SIG-M5 treated with dmso at 0.1 percent for 504 hours (cell line): ENCODE measurements around the gene CNTNAP5.

Source experiments
- DNase-seq: peaks from one replicate; lab custom pipeline; 2025; ENCODE audit not compliant: unreplicated experiment; lab: John Stamatoyannopoulos, UW

CNTNAP5 gene

DNA sequence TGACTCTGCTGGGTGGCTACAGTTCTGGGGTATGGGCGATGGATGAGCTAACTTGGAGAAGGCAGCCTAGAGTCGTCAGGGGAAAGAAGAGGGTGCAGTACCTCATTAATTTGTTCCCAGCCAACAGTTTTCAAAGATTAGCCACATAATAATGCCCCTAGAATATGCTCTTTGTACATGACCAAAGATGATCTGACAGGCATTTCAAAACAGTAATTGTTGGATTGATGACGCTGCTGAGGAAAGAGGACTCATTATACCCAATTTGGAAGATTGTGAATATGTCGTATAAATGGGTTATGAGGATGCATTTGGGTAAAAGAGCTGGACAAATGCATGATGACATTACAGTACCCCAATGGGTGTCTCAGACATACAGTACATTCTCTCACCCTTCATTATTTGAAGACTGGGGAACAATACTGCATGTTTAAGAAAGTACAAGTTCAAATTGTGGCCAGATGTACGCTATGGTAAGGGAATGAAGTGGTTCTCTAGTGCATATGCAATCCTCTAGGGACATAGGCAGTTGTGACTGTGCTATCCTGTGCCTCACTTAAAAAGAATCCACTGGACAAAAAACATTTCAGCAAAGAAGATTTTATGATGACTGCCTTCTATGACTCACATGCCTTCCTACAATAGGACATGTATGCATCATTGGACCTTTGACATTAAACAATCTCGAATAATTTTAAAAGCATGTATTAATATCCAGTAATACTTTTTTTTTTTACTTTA is 233.2 kb downstream of the CNTNAP5 start:
- DNase-seq = no peak

DNA sequence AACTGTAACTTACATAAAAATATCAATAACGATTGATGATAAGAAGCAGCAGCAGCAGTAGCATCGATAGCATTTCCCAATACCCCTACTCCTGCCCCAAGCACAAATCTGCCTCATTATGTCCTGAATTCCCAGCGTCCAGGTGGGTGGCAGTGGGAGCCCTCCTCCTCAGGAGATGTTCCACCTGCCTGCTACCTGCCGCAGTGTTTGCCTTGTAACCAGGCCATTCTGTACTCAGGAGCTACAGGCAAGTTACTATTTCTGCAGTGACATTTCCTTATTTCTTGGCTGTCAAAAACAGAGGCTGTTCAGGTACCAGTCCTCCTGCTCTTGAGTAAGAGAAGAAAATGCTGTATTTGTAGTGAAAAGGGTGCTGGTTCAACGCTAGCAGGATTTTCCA is 236.4 kb downstream of the CNTNAP5 start:
- no peak for DNase-seq

DNA sequence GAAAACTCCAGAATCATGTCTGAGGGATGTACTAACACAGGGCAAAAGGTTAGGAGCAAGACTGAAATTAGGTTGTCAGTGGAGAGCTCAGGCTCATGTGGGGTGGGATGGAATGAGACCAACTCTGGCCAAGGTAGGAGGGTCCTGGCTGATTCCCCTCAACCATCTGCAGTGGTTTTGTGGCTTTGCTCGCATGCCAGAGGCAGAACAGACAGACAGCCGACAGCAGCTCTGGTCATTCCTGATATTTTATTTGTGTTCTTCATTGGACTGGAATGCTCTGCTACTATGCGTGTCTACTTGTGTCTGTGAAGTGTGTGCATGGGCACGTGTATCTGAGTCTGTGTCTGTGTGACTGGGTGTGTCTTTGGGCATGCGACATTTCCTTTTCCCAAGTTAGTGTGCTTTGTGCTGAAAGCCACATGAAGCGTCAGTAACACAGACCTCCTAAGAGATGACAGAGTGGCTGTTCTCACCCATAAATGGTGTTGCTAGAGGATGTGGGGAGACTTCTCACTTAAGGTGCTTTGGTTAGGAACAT is 239.5 kb downstream of the CNTNAP5 start:
- DNase-seq = no peak

GRCh38 chr2:124267794-124268193 is 242.7 kb downstream of the CNTNAP5 start:
- no peak for DNase-seq

DNA sequence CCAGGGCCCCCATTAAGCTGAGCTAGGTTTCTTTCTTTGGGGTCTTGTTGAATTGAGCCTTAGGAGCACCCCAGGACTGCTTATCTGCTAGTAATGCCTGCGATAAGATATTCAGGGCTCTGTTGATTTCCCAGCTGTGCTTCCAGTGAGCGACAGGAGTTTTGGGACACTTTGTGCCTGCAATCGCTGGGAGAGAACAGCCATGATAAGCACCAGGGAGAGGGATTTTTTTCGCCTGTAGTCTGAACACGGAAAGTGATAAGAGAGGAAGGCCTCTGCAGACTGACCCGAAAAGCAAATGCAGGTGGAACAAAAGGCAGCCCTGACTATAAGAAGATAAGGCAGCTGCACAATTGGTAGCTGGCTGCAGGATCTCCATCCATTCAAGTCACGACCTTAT is 244.3 kb downstream of the CNTNAP5 start:
- DNase-seq = no peak

DNA sequence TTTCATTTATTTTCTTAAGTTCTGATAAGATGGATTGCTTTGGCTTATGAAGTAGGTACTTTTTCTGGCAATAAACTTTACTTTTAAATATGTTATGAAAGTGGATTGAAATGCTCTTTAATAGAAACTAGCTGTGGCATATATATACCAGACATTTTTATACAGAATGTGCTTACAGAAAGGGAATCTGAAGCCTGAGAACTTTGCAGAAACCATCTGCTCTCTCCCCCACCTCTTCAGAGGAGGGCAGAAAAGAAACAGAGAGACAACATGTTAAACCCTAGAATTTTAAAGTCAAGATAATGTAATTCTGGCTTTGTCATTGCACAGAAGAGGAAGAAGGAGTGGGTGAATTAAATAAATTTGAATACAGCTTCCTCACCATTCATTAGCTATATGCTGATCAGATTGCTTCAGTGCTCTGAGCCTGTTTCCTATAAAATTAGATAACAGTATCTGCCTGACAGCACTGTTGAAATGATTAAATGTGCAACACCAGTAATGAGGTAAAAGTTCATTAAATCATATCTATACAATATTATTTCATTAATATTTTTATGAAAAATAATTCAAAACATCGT is 247.3 kb downstream of the CNTNAP5 start:
- DNase-seq = no peak

- DNase-seq = no peak
These were observed 256.5 kb downstream of the CNTNAP5 start for GRCh38 chr2:124281541-124281940.

- DNase-seq = no peak
These were observed 258.0 kb downstream of the CNTNAP5 start for GRCh38 chr2:124283096-124283495.

DNA sequence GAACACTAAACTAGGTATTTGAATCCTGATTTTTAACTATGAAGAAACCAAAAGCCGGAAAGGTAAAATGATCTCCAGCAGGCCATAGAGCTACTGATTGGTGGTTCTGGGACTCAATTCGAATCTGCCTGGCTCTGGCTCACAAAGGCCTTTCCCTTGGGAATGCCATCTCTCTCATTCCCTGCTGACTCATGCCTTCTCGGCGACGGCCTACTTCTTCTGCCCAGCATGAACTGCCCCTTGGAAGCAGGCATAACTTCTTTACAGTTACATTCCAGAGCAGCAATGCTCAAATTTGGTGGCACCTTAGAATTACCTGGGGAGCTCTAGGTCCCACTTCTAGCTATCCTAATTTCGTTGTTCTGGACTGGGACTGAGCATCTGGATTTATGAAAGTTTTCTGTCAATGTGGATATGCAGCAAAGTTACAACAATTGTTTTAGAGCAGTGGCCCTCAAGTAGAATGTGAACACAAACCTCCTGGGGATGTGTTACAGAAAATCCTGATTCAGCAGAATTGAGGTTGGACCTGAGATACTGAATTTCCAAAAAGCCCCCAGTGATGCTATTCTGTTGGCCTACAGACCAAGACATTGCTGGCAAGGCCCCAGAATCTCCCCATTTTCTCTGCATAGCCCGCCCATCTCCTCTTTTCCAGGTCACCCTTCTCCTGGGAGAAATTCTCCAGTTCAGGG is 261.1 kb downstream of the CNTNAP5 start:
- no peak for DNase-seq

DNA sequence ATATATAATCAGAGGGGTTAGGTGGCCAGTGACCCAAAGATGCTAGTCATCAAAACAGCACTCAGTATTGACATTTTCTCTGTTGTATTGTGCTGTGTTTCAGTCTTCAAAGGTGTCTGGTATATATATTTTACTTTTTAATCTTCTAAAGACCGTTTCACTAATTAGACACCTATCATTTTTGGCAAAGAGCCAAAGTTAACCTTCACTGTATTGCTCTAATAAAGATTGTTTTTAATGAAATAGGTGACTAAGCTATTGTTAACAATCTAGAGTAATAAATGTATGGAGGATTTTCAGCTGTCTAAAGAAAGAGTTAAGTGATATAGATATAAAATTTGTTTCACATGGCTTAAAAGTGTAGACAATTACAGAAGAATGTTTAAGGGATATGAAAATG is 264.0 kb downstream of the CNTNAP5 start:
- DNase-seq = no peak

DNA sequence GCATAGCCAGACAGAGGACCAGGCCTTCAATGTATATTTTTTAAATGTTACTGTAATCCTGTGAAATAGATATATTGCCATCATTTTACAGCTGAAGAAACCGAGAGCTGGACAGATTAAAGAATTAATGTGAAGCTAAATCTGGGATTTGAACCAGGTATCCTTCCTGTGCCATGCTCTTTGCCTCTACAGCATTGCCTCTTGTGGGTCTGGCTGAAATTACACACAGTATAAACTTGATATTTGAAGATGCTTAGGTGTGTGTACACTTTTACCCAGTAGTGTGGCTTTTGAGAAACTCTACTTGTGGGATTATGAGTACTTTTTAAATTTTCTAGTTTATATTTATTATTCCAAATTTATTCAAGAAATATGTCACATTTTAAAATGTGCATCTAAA is 264.5 kb downstream of the CNTNAP5 start:
- DNase-seq = no peak

DNA sequence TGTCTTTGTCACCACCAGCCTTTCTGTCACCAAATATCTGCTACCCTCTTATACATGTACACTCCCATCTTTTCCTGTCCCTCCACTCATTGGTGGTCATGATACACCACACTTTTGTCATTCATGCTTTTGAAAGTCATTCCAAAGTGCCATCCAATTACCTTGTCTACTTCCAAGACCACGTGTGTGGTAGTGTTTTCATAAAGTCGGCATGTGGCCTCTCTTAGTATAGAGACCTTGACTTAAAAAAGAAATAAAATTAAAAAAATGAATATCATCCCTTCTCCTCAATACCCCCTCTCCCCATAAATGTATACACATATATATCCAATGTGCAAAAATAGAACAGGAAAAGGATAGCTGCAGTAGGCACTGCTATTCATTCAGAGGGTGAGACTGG is 271.4 kb downstream of the CNTNAP5 start:
- no peak for DNase-seq

- no peak for DNase-seq
These were observed 276.8 kb downstream of the CNTNAP5 start for GRCh38 chr2:124301915-124302314.

GRCh38 chr2:124308319-124309062 is 283.4 kb downstream of the CNTNAP5 start:
- DNase-seq = no peak

DNA sequence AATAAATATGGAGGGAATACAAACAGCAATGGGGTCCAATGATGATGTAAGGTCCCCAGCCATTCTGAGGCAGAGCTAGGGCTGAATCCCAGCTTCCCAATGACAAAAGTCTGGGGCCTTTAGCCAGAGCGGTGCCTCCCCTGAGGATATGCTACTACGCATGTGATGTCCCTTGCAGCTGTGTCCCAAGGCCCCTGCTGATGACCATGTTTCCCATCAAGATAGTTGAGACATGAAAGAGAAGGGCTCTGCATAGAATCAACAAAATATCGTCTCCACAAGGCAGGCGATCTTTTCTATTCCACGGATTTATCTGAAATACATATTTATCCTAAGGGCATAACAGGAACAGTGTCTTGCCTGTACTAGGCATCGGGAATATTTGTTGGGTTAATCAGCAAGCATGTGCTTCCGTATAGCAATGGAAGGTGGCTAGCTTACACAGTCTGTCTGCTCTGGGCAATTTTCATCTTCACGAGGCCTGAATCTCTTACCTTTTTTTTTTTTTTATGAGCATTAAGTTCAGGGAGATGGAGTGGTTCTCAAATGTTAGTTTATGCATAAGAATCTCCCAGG is 284.6 kb downstream of the CNTNAP5 start:
- no peak for DNase-seq

DNA sequence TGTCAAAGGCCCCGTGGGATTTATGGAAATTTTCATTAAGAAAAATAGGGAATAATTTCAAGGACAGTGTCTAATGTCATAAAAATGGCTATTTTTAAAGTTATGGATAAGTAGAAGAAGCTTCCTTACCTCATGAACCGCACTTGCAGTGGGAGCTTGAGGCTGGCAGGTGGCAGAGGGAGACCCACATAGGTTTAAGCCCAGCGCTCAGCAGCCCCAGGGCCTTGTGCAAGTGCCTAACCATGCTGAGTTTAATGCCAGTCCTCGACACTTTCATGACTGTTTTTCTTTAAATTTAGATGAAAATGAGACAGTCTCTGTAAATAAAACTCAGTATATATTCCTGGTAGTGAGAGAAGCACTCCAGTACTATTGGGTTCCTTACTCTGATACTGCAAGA is 285.6 kb downstream of the CNTNAP5 start:
- no peak for DNase-seq

GRCh38 chr2:124314084-124314483 is 289.0 kb downstream of the CNTNAP5 start:
- no peak for DNase-seq

- no peak for DNase-seq
These were observed 290.3 kb downstream of the CNTNAP5 start for GRCh38 chr2:124315221-124315880.

GRCh38 chr2:124316133-124316532 is 291.0 kb downstream of the CNTNAP5 start:
- no peak for DNase-seq

- DNase-seq = no peak
These were observed 292.0 kb downstream of the CNTNAP5 start for GRCh38 chr2:124316881-124317605.
